GM23338 (cell line): ENCODE measurements around the gene GRAMD4. TPM values are rescaled to one million over a fixed set of nuclear protein-coding genes. Genes with fewer than 3 reads are reported as not detected.

Source experiments
- ATAC-seq: fragments of 200-7000 bp; cut with Tn5 transposase; 3 replicates; pipeline ENCODE4 v1.9.1; 2020
- DNase-seq: peaks from one replicate; pipeline ENCODE4 v3.0.0-alpha.2; 2015; ENCODE audit warnings: low spot score
- H2AFZ ChIP-seq: fragments of 200-600 bp; sonication (generic); 2 replicates; pipeline ENCODE4 v1.8.0; 2016; ENCODE audit warnings: antibody characterized with exemption, mild to moderate bottlenecking, moderate library complexity
- H3F3A ChIP-seq: fragments of 200-600 bp; sonication (generic); replicated peaks from 2 replicates; pipeline ENCODE4 v1.8.0; 2017; ENCODE audit warnings: antibody characterized with exemption, mixed run types, low read depth
- H3K27ac ChIP-seq: fragments of 200-600 bp; sonication (generic); 2 replicates; pipeline ENCODE4 v1.6.1; 2016; ENCODE audit warnings: low read depth
- H3K27me3 ChIP-seq: fragments of 200-600 bp; sonication (generic); 2 replicates; pipeline ENCODE4 v1.8.0; 2016; ENCODE audit warnings: mild to moderate bottlenecking, mixed run types, moderate library complexity; ENCODE audit not compliant: insufficient read depth
- H3K36me3 ChIP-seq: fragments of 200-600 bp; sonication (generic); 2 replicates; pipeline ENCODE4 v1.8.0; 2016; ENCODE audit warnings: mild to moderate bottlenecking; ENCODE audit not compliant: insufficient read depth
- H3K4me1 ChIP-seq: fragments of 200-600 bp; sonication (generic); 2 replicates; pipeline ENCODE4 v1.8.0; 2016; ENCODE audit warnings: mild to moderate bottlenecking, moderate library complexity; ENCODE audit not compliant: insufficient read depth
- H3K4me2 ChIP-seq: fragments of 200-600 bp; sonication (generic); 2 replicates; pipeline ENCODE4 v1.7.1; 2017; ENCODE audit warnings: mixed run types
- H3K4me3 ChIP-seq: fragments of 200-600 bp; sonication (generic); 2 replicates; pipeline ENCODE4 v1.6.1; 2016; ENCODE audit warnings: mixed run types
- H3K79me2 ChIP-seq: fragments of 200-600 bp; sonication (generic); replicated peaks from 2 replicates; pipeline ENCODE4 v1.8.0; 2017; ENCODE audit warnings: mild to moderate bottlenecking; ENCODE audit not compliant: insufficient read depth
- H3K9me2 ChIP-seq: fragments of 200-600 bp; sonication (generic); 2 replicates; pipeline ENCODE4 v1.8.0; 2017; ENCODE audit not compliant: insufficient read depth
- H4K20me1 ChIP-seq: fragments of 200-600 bp; sonication (generic); replicated peaks from 2 replicates; pipeline ENCODE4 v1.8.0; 2017; ENCODE audit warnings: mild to moderate bottlenecking; ENCODE audit not compliant: insufficient read depth
- H3K27ac Mint-ChIP-seq: 2 replicates; pipeline ENCODE4 v1.8.0; 2020; ENCODE audit warnings: inconsistent platforms, mild to moderate bottlenecking, moderate library complexity, mixed read lengths
- H3K27me3 Mint-ChIP-seq: 3 replicates; pipeline ENCODE4 v1.8.0; 2022; ENCODE audit warnings: low read depth, mild to moderate bottlenecking, moderate library complexity, mixed read lengths, inconsistent platforms; ENCODE audit not compliant: insufficient read depth, poor library complexity
- H3K36me3 Mint-ChIP-seq: 3 replicates; pipeline ENCODE4 v1.8.0; 2021; ENCODE audit warnings: low read depth, mild to moderate bottlenecking, inconsistent platforms, moderate library complexity, mixed read lengths
- H3K4me1 Mint-ChIP-seq: 3 replicates; pipeline ENCODE4 v1.8.0; 2020; ENCODE audit warnings: mild to moderate bottlenecking, inconsistent platforms, mixed read lengths
- H3K4me3 Mint-ChIP-seq: 3 replicates; pipeline ENCODE4 v1.8.0; 2021; ENCODE audit warnings: moderate library complexity, mild to moderate bottlenecking, inconsistent platforms, mixed read lengths
- H3K9me3 Mint-ChIP-seq: 3 replicates; pipeline ENCODE4 v1.8.0; 2020; ENCODE audit warnings: moderate library complexity, mild to moderate bottlenecking, inconsistent platforms, mixed read lengths
- CREB1 ChIP-seq: fragments of 250-450 bp; sonication (Bioruptor Pico); IDR thresholded peaks from 2 replicates; pipeline ENCODE4 v1.5.0; 2020; ENCODE audit warnings: low read depth, mild to moderate bottlenecking, moderate library complexity
- ETS1 ChIP-seq: IDR thresholded peaks from 2 replicates; pipeline ENCODE4 v1.6.1; 2016; ENCODE audit warnings: antibody characterized with exemption
- EZH2 ChIP-seq: fragments of 200-600 bp; sonication (generic); IDR thresholded peaks from one replicate; pipeline ENCODE4 v1.8.0; 2017; ENCODE audit warnings: antibody characterized with exemption, mild to moderate bottlenecking, low read depth; ENCODE audit not compliant: unreplicated experiment
- EZH2phosphoT487 ChIP-seq: fragments of 200-600 bp; sonication (generic); IDR thresholded peaks from one replicate; pipeline ENCODE4 v1.8.1; 2018; ENCODE audit warnings: antibody characterized with exemption; ENCODE audit not compliant: unreplicated experiment
- NANOG ChIP-seq: IDR thresholded peaks from 2 replicates; pipeline ENCODE4 v1.6.1; 2016; ENCODE audit warnings: antibody characterized with exemption, borderline replicate concordance
- REST ChIP-seq: IDR thresholded peaks from one replicate; pipeline ENCODE4 v1.6.1; 2018; ENCODE audit warnings: antibody characterized with exemption; ENCODE audit not compliant: unreplicated experiment
- STAT1 ChIP-seq: IDR thresholded peaks from one replicate; pipeline ENCODE4 v1.6.1; 2016; ENCODE audit warnings: antibody characterized with exemption; ENCODE audit not compliant: unreplicated experiment
- ZNF114 ChIP-seq: fragments of 250-450 bp; sonication (Bioruptor Pico); IDR thresholded peaks from 2 replicates; pipeline ENCODE4 v1.5.0; 2020; ENCODE audit warnings: mild to moderate bottlenecking, moderate library complexity
- ZNF331 ChIP-seq: fragments of 250-450 bp; sonication (Bioruptor Pico); IDR thresholded peaks from 2 replicates; pipeline ENCODE4 v1.5.0; 2020; ENCODE audit warnings: low read depth, mild to moderate bottlenecking, moderate library complexity
- polyA plus RNA-seq: library from polyadenylated mRNA; unstranded; fragments of >200 nt; fragmentation: Nextera tagmentation; extraction: Ambion mirVana; gene quantifications from 2 replicates; pipeline ENCODE4 v1.2.1, GENCODE V29; 2016
- total RNA-seq: library from RNA; depleted of rRNA; stranded (reverse); fragments of >200 nt; shearing (Covaris generic); gene quantifications from 2 replicates; pipeline ENCODE4 v1.2.3, GENCODE V29; 2014

The GRAMD4 gene
- total and polyA plus RNA-seq, 2 experiments from 2014 or later = 2.7 to 81.8 TPM

- Mint-ChIP-seq H3K27me3 (peaks cover 13% of the 10 kb centered on the region), H3K4me1 (peaks cover 2% of the 10 kb centered on the region; the same call in 1 of the 3 replicates), H3K9me3 (no peaks in the 10 kb centered on the region), H3K36me3 (no peaks in the 10 kb centered on the region), H3K27ac (no peak overlapping the region), H3K4me3 (no peak overlapping the region)
- Histone ChIP-seq H3K9me2 (no peaks in the 10 kb centered on the region), H3K27ac (no peak overlapping the region), H2AFZ (no peak overlapping the region), H3K27me3 (no peaks in the 10 kb centered on the region), H3K79me2 (no peaks in the 10 kb centered on the region), H3K4me1 (no peaks in the 10 kb centered on the region), H3K4me3 (no peak overlapping the region), H4K20me1 (no peaks in the 10 kb centered on the region), H3K36me3 (no peaks in the 10 kb centered on the region), H3K4me2 (no peak overlapping the region), H3F3A (no peaks in the 10 kb centered on the region)
- ATAC-seq (peak; percentile 20), DNase-seq (no peak)
- TF ChIP-seq ZNF114 (CRISPR knock-in tag) = no peak
Measured at GRCh38 chr22:46678003-46678657, 57.9 kb downstream of the GRAMD4 start.

- Mint-ChIP-seq H3K9me3 (no peaks in the 10 kb centered on the region), H3K36me3 (no peaks in the 10 kb centered on the region), H3K27me3 (peaks cover 8% of the 10 kb centered on the region), H3K27ac (no peak overlapping the region), H3K4me1 (peaks cover 4% of the 10 kb centered on the region), H3K4me3 (no peak overlapping the region)
- Histone ChIP-seq H3K36me3 (no peaks in the 10 kb centered on the region), H3K4me2 (no peak overlapping the region), H3K27me3 (no peaks in the 10 kb centered on the region), H3F3A (no peaks in the 10 kb centered on the region), H3K4me3 (no peak overlapping the region), H3K4me1 (peaks cover 5% of the 10 kb centered on the region; the same call in 1 of the 2 replicates), H2AFZ (no peak overlapping the region), H3K27ac (no peak overlapping the region), H3K9me2 (no peaks in the 10 kb centered on the region), H3K79me2 (no peaks in the 10 kb centered on the region), H4K20me1 (no peaks in the 10 kb centered on the region)
- ATAC-seq = peak; percentile 12; the same call in 2 of the 3 replicates
- no peak for DNase-seq
- no peak for TF ChIP-seq NANOG
- TF ChIP-seq ETS1 = no peak
- no peak for TF ChIP-seq EZH2phosphoT487
- no peak for TF ChIP-seq EZH2
- TF ChIP-seq REST = no peak
- TF ChIP-seq ZNF114 (CRISPR knock-in tag) = no peak
- no peak for TF ChIP-seq ZNF331 (CRISPR knock-in tag)
- no peak for TF ChIP-seq STAT1
- no peak for TF ChIP-seq CREB1 (CRISPR knock-in tag)
Measured at GRCh38 chr22:46678785-46679700, 58.9 kb downstream of the GRAMD4 start.
